Measurements from ENCODE around the gene BCAS3. TPM values are rescaled to one million over a fixed set of nuclear protein-coding genes. Genes with fewer than 3 reads are reported as not detected.
"Not testable (repeated sequence)": the region's sequence is repeated elsewhere in the genome, so short reads cannot be mapped to it uniquely, and the experiment has no call there.

BCAS3 gene
- total RNA-seq, 1 donor from 2014 or later: 15.6 TPM

GRCh38 chr17:61420052-61420451 lies 742.4 kb downstream of the BCAS3 start:
- intact Hi-C loops (cut with DNase I): no loop called here
- no peak for ATAC-seq (ENCODE audit: poor library complexity)
- no peak for DNase-seq

- DNase-seq: no peak
- no peak for ATAC-seq (ENCODE audit: poor library complexity)
- intact Hi-C loops (cut with DNase I): no loop called here
These were observed 743.2 kb downstream of the BCAS3 start for GRCh38 chr17:61420745-61421398.

GRCh38 chr17:61421460-61421859 lies 743.8 kb downstream of the BCAS3 start:
- intact Hi-C loops (cut with DNase I): no loop called here
- DNase-seq (no peak), ATAC-seq (ENCODE audit: poor library complexity) (no peak)

- ATAC-seq (ENCODE audit: poor library complexity) (no peak), DNase-seq (no peak)
- intact Hi-C loops (cut with DNase I): no loop called here
These were observed 744.6 kb downstream of the BCAS3 start for GRCh38 chr17:61422116-61422799.

- intact Hi-C loops (cut with DNase I): no loop called here
- ATAC-seq (ENCODE audit: poor library complexity) (no peak), DNase-seq (no peak)
These were observed 745.2 kb downstream of the BCAS3 start for GRCh38 chr17:61422869-61423268.

GRCh38 chr17:61423967-61424649 lies 746.5 kb downstream of the BCAS3 start:
- ATAC-seq (ENCODE audit: poor library complexity) (no peak), DNase-seq (no peak)
- intact Hi-C loops (cut with DNase I): no loop called here

GRCh38 chr17:61425682-61426481 lies 748.2 kb downstream of the BCAS3 start:
- no peak for ATAC-seq (ENCODE audit: poor library complexity)
- DNase-seq: no peak
- intact Hi-C loops (cut with DNase I): no loop called here

GRCh38 chr17:61426482-61427304 lies 749.0 kb downstream of the BCAS3 start:
- intact Hi-C loops (cut with DNase I): no loop called here
- DNase-seq: no peak
- no peak for ATAC-seq (ENCODE audit: poor library complexity)

GRCh38 chr17:61427567-61427966 lies 749.9 kb downstream of the BCAS3 start:
- intact Hi-C loops (cut with DNase I): no loop called here
- no peak for ATAC-seq (ENCODE audit: poor library complexity)
- no peak for DNase-seq

GRCh38 chr17:61429274-61429673 lies 751.6 kb downstream of the BCAS3 start:
- intact Hi-C loops (cut with DNase I): no loop called here
- DNase-seq (no peak), ATAC-seq (ENCODE audit: poor library complexity) (no peak)

- ATAC-seq (ENCODE audit: poor library complexity); intact Hi-C loops (cut with DNase I); DNase-seq: not testable (repeated sequence)
These were observed 752.2 kb downstream of the BCAS3 start for GRCh38 chr17:61429831-61430230.

GRCh38 chr17:61431594-61432311 lies 754.1 kb downstream of the BCAS3 start:
- ATAC-seq (ENCODE audit: poor library complexity) (no peak), DNase-seq (no peak)
- intact Hi-C loops (cut with DNase I): no loop called here

GRCh38 chr17:61436273-61436672 lies 758.6 kb downstream of the BCAS3 start:
- intact Hi-C loops (cut with DNase I): no loop called here
- DNase-seq (no peak), ATAC-seq (ENCODE audit: poor library complexity) (no peak)

- intact Hi-C loops (cut with DNase I): no loop called here
- ATAC-seq (ENCODE audit: poor library complexity): no peak
- DNase-seq: no peak
These were observed 759.5 kb downstream of the BCAS3 start for GRCh38 chr17:61436995-61437704.

- no peak for DNase-seq
- ATAC-seq (ENCODE audit: poor library complexity): no peak
- intact Hi-C loops (cut with DNase I): no loop called here
These were observed 763.0 kb downstream of the BCAS3 start for GRCh38 chr17:61440697-61441096.

GRCh38 chr17:61441507-61441906 lies 763.9 kb downstream of the BCAS3 start:
- ATAC-seq (ENCODE audit: poor library complexity); intact Hi-C loops (cut with DNase I); DNase-seq: not testable (repeated sequence)

GRCh38 chr17:61442136-61442775 lies 764.6 kb downstream of the BCAS3 start:
- DNase-seq (no peak), ATAC-seq (ENCODE audit: poor library complexity) (no peak)
- intact Hi-C loops (cut with DNase I): no loop called here
